Cardiac fibroblast (primary cell): ENCODE data around the gene S100A10.

Experiments used
- DNase-seq, 2 donors: peaks; one replicate each; pipeline versions ENCODE4 v3.0.0 to v3.0.0-alpha.2; 2010; ENCODE audit warnings: low read depth in 2 of 2
- H3K4me3 ChIP-seq, 2 donors: replicated peaks in 1 of 2; 1 replicate in 1 of 2; 2 replicates in 1 of 2; pipeline ENCODE4 v1.5.1; 2011; ENCODE audit warnings: low read depth in 2 of 2, low read length in 2 of 2, mild to moderate bottlenecking in 2 of 2, moderate library complexity in 1 of 2
- CTCF ChIP-seq: IDR thresholded peaks from one replicate; pipeline ENCODE4 v1.5.1; 2011; ENCODE audit warnings: low read depth, mild to moderate bottlenecking, low read length, inconsistent platforms

The S100A10 gene

GRCh38 chr1:151994956-151995355 lies 1.3 kb upstream of the S100A10 start:
- TF ChIP-seq CTCF: no peak
- H3K4me3 ChIP-seq: no peak overlapping the region
- DNase-seq: peak; percentile 94 to 99

- no peak for TF ChIP-seq CTCF
- peak overlapping the region; percentile 78 to 85 for H3K4me3 ChIP-seq
- DNase-seq: peak in 1 of 2 donors; percentile 35
Measured at GRCh38 chr1:151993084-151993733, 450 bp downstream of the S100A10 start.

GRCh38 chr1:151992303-151993083 lies 1.2 kb downstream of the S100A10 start:
- no peak for TF ChIP-seq CTCF
- peak; percentile 91 to 93 for DNase-seq
- H3K4me3 ChIP-seq: peak overlapping the region; percentile 78 to 85

GRCh38 chr1:151991663-151992302 lies 1.9 kb downstream of the S100A10 start:
- DNase-seq: peak in 1 of 2 donors; percentile 16
- peak overlapping the region; percentile 78 to 85 for H3K4me3 ChIP-seq

GRCh38 chr1:151990856-151991198 lies 2.8 kb downstream of the S100A10 start:
- H3K4me3 ChIP-seq: peak overlapping the region; percentile 78 to 85
- no peak for TF ChIP-seq CTCF
- DNase-seq: peak; percentile 64 to 71

More at GRCh38 chr1:151991663-151992302, 1.9 kb downstream of the S100A10 start:
- TF ChIP-seq CTCF: no peak

- peak overlapping the region in 1 of 2 donors; percentile 78 for H3K4me3 ChIP-seq
- no peak for TF ChIP-seq CTCF
- no peak for DNase-seq
Measured at GRCh38 chr1:151990058-151990855, 3.4 kb downstream of the S100A10 start.
